ENCODE data around the gene TMEM132C.

- TF ChIP-seq ZNF232 (CRISPR knock-in tag; IDR thresholded peaks at IDR 0.05; ENCODE audit: borderline replicate concordance) (no peak), ZNF589 (CRISPR knock-in tag; conservative IDR thresholded peaks at IDR 0.05) (no peak), TARDBP (CRISPR knock-in tag; IDR thresholded peaks at IDR 0.05) (no peak)
Observed at GRCh38 chr12:128445415-128446127, 178.6 kb downstream of the TMEM132C start.
